Activated T-helper 1 cell treated with Interleukin-2 at 50 U/mL for 16 hours (primary cell): ENCODE data around the gene SDR39U1.

Source experiments
- DNase-seq: peaks from one replicate; pipeline ENCODE4 v3.0.0-alpha.2; 2020; ENCODE audit warnings: low read depth

Gene SDR39U1

GRCh38 chr14:24441904-24442239 lies 704 bp downstream of the SDR39U1 start:
- no peak for DNase-seq

- DNase-seq = no peak
Measured at GRCh38 chr14:24441485-24441884, 1.1 kb downstream of the SDR39U1 start.

- DNase-seq = no peak
Measured at GRCh38 chr14:24440606-24441399, 1.8 kb downstream of the SDR39U1 start.

- DNase-seq = no peak
Measured at GRCh38 chr14:24439830-24440605, 2.6 kb downstream of the SDR39U1 start.

GRCh38 chr14:24439257-24439656 lies 3.3 kb downstream of the SDR39U1 start:
- no peak for DNase-seq

- DNase-seq = no peak
Measured at GRCh38 chr14:24438223-24439097, 4.1 kb downstream of the SDR39U1 start.

- DNase-seq = no peak
Measured at GRCh38 chr14:24437736-24438067, 4.9 kb downstream of the SDR39U1 start.

- DNase-seq = no peak
Measured at GRCh38 chr14:24437020-24437735, 5.4 kb downstream of the SDR39U1 start.

GRCh38 chr14:24436355-24437019 lies 6.1 kb downstream of the SDR39U1 start:
- no peak for DNase-seq

- DNase-seq = no peak
Measured at GRCh38 chr14:24435998-24436354, 6.6 kb downstream of the SDR39U1 start.

- DNase-seq = no peak
Measured at GRCh38 chr14:24435192-24435810, 7.3 kb downstream of the SDR39U1 start.

GRCh38 chr14:24434676-24435075 lies 7.9 kb downstream of the SDR39U1 start:
- no peak for DNase-seq

GRCh38 chr14:24434036-24434435 lies 8.5 kb downstream of the SDR39U1 start:
- DNase-seq = no peak

- DNase-seq = no peak
Measured at GRCh38 chr14:24432259-24433131, 10.1 kb downstream of the SDR39U1 start.

GRCh38 chr14:24431569-24432258 lies 10.9 kb downstream of the SDR39U1 start:
- peak; percentile 77 for DNase-seq

GRCh38 chr14:24430682-24431568 lies 11.7 kb downstream of the SDR39U1 start:
- no peak for DNase-seq

- peak; percentile 33 for DNase-seq
Measured at GRCh38 chr14:24430143-24430681, 12.4 kb downstream of the SDR39U1 start.
